HCT116 (cell line): ENCODE results near the gene ITGB6. TPM values are rescaled to one million over a fixed set of nuclear protein-coding genes. Genes with fewer than 3 reads are reported as not detected.

Experiments used
- ATAC-seq: fragments of 200-7000 bp; cut with Tn5 transposase; 2 replicates; pipeline ENCODE4 v1.9.1; 2020; ENCODE audit warnings: mild to moderate bottlenecking, moderate library complexity
- BruUV-seq: library from RNA; stranded (reverse); fragments of 400-500 nt; replicated peaks from 2 replicates; lab custom pipeline; 2021; lab: Mats Ljungman, UMichigan
- CTCF ChIA-PET: fragments of 300-600 bp; sonication (Branson Sonifier 250); formaldehyde crosslinking; loops from one replicate; lab custom pipeline; 2021; ENCODE audit warnings: antibody characterized with exemption; lab: Charles Lee
- POLR2A ChIA-PET: fragments of 300-600, 350-600 bp; sonication (Branson Sonifier 250); formaldehyde crosslinking; loops from one replicate; lab custom pipeline; 2021; ENCODE audit warnings: antibody characterized with exemption; lab: Charles Lee
- RAD21 ChIA-PET, 2 experiments: fragments of 300-600 bp; sonication (Branson Sonifier 250); formaldehyde crosslinking; loops; one replicate each; lab custom pipeline; 2023; ENCODE audit warnings: low total read pairs in 2 of 2; ENCODE audit not compliant: uncharacterized antibody in 2 of 2, unreplicated experiment in 2 of 2, low non-redundant PET in 1 of 2; lab: Charles Lee
- DNase-seq: peaks from one replicate; pipeline ENCODE4 v3.0.0-alpha.2; 2010; ENCODE audit warnings: low read depth, low spot score
- H2AFZ ChIP-seq: fragments of 200-600 bp; shearing (Covaris generic), sonication (generic); 2 replicates; pipeline ENCODE4 v1.6.1; 2017; ENCODE audit warnings: low read depth, mixed run types, mixed read lengths, antibody characterized with exemption, low read length; ENCODE audit not compliant: poor library complexity, severe bottlenecking
- H3K27ac ChIP-seq: 2 replicates; pipeline ENCODE4 v1.5.1; 2012; ENCODE audit warnings: low read depth, low read length
- H3K27me3 ChIP-seq: fragments of 200-600 bp; sonication (generic); 2 replicates; pipeline ENCODE4 v1.6.1; 2016; ENCODE audit warnings: mixed run types, low read length, mixed read lengths; ENCODE audit not compliant: insufficient read depth
- H3K36me3 ChIP-seq, 2 experiments: fragments of 200-500 bp in 1 of 2; fragments of 200-600 bp in 1 of 2; sonication (Bioruptor generic) in 1 of 2; sonication (generic) in 1 of 2; 2 replicates each; pipeline versions ENCODE4 v1.5.1 to v1.6.1; 2014 to 2016; ENCODE audit warnings: low read length in 2 of 2, inconsistent platforms in 1 of 2, mixed read lengths in 1 of 2, mixed run types in 1 of 2; ENCODE audit not compliant: insufficient read depth in 2 of 2, control insufficient read depth in 1 of 2
- H3K4me1 ChIP-seq, 2 experiments: fragments of 200-600 bp in 1 of 2; sonication (generic) in 1 of 2; 2 replicates each; pipeline versions ENCODE4 v1.5.1 to v1.6.1; 2012 to 2017; ENCODE audit warnings: low read length in 2 of 2, inconsistent platforms in 1 of 2, mild to moderate bottlenecking in 1 of 2, mixed read lengths in 1 of 2, mixed run types in 1 of 2, moderate library complexity in 1 of 2; ENCODE audit not compliant: insufficient read depth in 2 of 2, control insufficient read depth in 1 of 2
- H3K4me2 ChIP-seq: fragments of 200-600 bp; sonication (generic); 2 replicates; pipeline ENCODE4 v1.6.1; 2017; ENCODE audit warnings: mixed run types, low read length, mixed read lengths
- H3K4me3 ChIP-seq, 2 experiments: fragments of 200-600 bp in 1 of 2; sonication (generic) in 1 of 2; replicated peaks in 1 of 2; 2 replicates each; pipeline ENCODE4 v1.5.1; 2011 to 2016; ENCODE audit warnings: low read length in 2 of 2, control low read depth in 1 of 2, low read depth in 1 of 2, mild to moderate bottlenecking in 1 of 2, mixed read lengths in 1 of 2, mixed run types in 1 of 2
- H3K79me2 ChIP-seq: fragments of 200-600 bp; sonication (generic); 2 replicates; pipeline ENCODE4 v1.6.1; 2017; ENCODE audit warnings: mild to moderate bottlenecking, mixed run types, low read length, moderate library complexity, mixed read lengths; ENCODE audit not compliant: insufficient read depth
- H3K9ac ChIP-seq: fragments of 200-600 bp; sonication (generic); 2 replicates; pipeline ENCODE4 v1.6.1; 2016; ENCODE audit warnings: low read length, mixed read lengths
- H3K9me2 ChIP-seq: fragments of 200-600 bp; sonication (generic), shearing (Covaris generic); 2 replicates; pipeline ENCODE4 v1.6.1; 2017; ENCODE audit warnings: mixed run types, mild to moderate bottlenecking, moderate library complexity; ENCODE audit not compliant: insufficient read depth
- H3K9me3 ChIP-seq, 2 experiments: fragments of 200-500 bp in 1 of 2; fragments of 200-600 bp in 1 of 2; sonication (Bioruptor generic) in 1 of 2; sonication (generic) in 1 of 2; 2 replicates each; pipeline ENCODE4 v1.6.1; 2014 to 2017; ENCODE audit warnings: low read length in 2 of 2, mixed read lengths in 2 of 2, inconsistent platforms in 1 of 2, low read depth in 1 of 2, mild to moderate bottlenecking in 1 of 2, mixed run types in 1 of 2, moderate library complexity in 1 of 2; ENCODE audit not compliant: control insufficient read depth in 1 of 2, insufficient read depth in 1 of 2
- H4K20me1 ChIP-seq: fragments of 200-600 bp; sonication (generic), shearing (Covaris generic); 2 replicates; pipeline ENCODE4 v1.6.1; 2017; ENCODE audit warnings: mixed run types, mild to moderate bottlenecking, moderate library complexity; ENCODE audit not compliant: insufficient read depth
- CBX3 ChIP-seq: IDR thresholded peaks from 2 replicates; pipeline ENCODE4 v1.6.1; 2012; ENCODE audit warnings: low read depth
- CEBPB ChIP-seq: IDR thresholded peaks from 2 replicates; pipeline ENCODE4 v1.6.1; 2012; ENCODE audit warnings: low read depth
- EGR1 ChIP-seq: IDR thresholded peaks from 2 replicates; pipeline ENCODE4 v1.6.1; 2012; ENCODE audit warnings: low read depth
- ELF1 ChIP-seq: IDR thresholded peaks from 2 replicates; pipeline ENCODE4 v1.6.1; 2012; ENCODE audit warnings: low read depth, borderline replicate concordance
- EZH2phosphoT487 ChIP-seq: fragments of 200-600 bp; IDR thresholded peaks from 2 replicates; pipeline ENCODE4 v1.6.1; 2018; ENCODE audit warnings: antibody characterized with exemption, borderline replicate concordance
- FOSL1 ChIP-seq: IDR thresholded peaks from 2 replicates; pipeline ENCODE4 v1.6.1; 2012; ENCODE audit warnings: low read depth
- JUND ChIP-seq: IDR thresholded peaks from 2 replicates; pipeline ENCODE4 v1.6.1; 2012
- POLR2A ChIP-seq: IDR thresholded peaks from 2 replicates; pipeline ENCODE4 v1.7.0; 2011; ENCODE audit warnings: borderline replicate concordance; ENCODE audit not compliant: insufficient read depth, insufficient read length; ENCODE audit errors: extremely low read depth
- POLR2AphosphoS5 ChIP-seq: IDR thresholded peaks from 2 replicates; pipeline ENCODE4 v1.6.1; 2011; ENCODE audit warnings: mild to moderate bottlenecking, low read depth, low read length, moderate library complexity
- RAD21 ChIP-seq: IDR thresholded peaks from 2 replicates; pipeline ENCODE4 v1.6.1; 2012; ENCODE audit warnings: low read depth, mild to moderate bottlenecking
- SP1 ChIP-seq: IDR thresholded peaks from 2 replicates; pipeline ENCODE4 v1.6.1; 2012; ENCODE audit warnings: low read depth
- SRF ChIP-seq: IDR thresholded peaks from 2 replicates; pipeline ENCODE4 v1.6.1; 2012; ENCODE audit warnings: low read depth
- TCF7L2 ChIP-seq: IDR thresholded peaks from 2 replicates; pipeline ENCODE4 v1.7.0; 2011; ENCODE audit warnings: borderline replicate concordance, inconsistent platforms; ENCODE audit not compliant: insufficient read depth, insufficient read length; ENCODE audit errors: extremely low read depth
- ZBTB33 ChIP-seq: IDR thresholded peaks from 2 replicates; pipeline ENCODE4 v1.6.1; 2011; ENCODE audit warnings: mild to moderate bottlenecking, low read length, moderate library complexity; ENCODE audit not compliant: insufficient replicate concordance; ENCODE audit errors: extremely low read depth
- ZFX ChIP-seq: fragments of 450-650 bp; IDR thresholded peaks from 2 replicates; pipeline ENCODE4 v1.6.1; 2017
- ZNF274 ChIP-seq: fragments of 200-500 bp; sonication (Bioruptor generic); IDR thresholded peaks from 2 replicates; pipeline ENCODE4 v1.6.1; 2014; ENCODE audit warnings: mild to moderate bottlenecking, low read depth, low read length, inconsistent platforms
- intact Hi-C: fragments of 100-400 bp; cut with micrococcal nuclease; formaldehyde crosslinking; loops from 2 replicates; pipeline ENCODE4 v1.10.0; 2022
- total RNA-seq: library from RNA; stranded (reverse); gene quantifications from one replicate; pipeline ENCODE4 v1.2.1, GENCODE V29; 2021; ENCODE audit not compliant: unreplicated experiment
- TF ChIP-seq, protein P1 (sequence below), 3 experiments: fragments of 200-600 bp in 1 of 3; sonication (generic) in 1 of 3; IDR thresholded peaks in 2 of 3; conservative IDR thresholded peaks in 1 of 3; 2 replicates each; pipeline ENCODE4 v1.5.1; 2012 to 2017; ENCODE audit warnings: low read depth in 2 of 3, low read length in 2 of 3, antibody characterized with exemption in 1 of 3, borderline replicate concordance in 1 of 3, control low read depth in 1 of 3, mild to moderate bottlenecking in 1 of 3, mixed read lengths in 1 of 3, mixed run types in 1 of 3, moderate library complexity in 1 of 3; ENCODE audit not compliant: insufficient read depth in 1 of 3

ITGB6 gene
- total RNA-seq, 1 experiment from 2014 or later: 0.12 TPM

DNA sequence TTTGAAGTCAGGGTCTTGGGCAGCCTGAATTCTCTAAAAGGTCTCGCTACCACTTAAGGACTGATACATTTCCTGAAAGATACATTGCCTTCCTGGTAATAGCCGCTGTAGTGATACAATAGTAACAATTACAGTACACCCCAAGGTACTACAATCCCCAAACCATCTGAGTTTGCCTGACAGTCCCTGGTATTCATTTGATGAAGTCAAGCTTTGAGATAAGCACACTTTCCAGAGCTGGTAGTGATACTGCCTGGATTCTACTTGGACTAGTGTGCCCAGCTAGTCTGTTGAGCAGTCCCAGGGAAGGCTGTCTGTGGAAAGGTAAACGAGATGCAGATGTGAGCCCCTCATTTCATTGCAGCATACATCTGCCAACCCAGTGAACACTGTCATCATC lies 24.4 kb upstream of the ITGB6 start:
- peak overlapping the region; percentile 60 for H3K4me2 ChIP-seq
- TF ChIP-seq CEBPB (no peak), EZH2phosphoT487 (no peak)
- peak overlapping the region; percentile 44 for H3K27ac ChIP-seq
- H3K4me3 ChIP-seq: peak overlapping the region in 1 of 2 experiments; percentile 13; a peak in 1 of 4 replicates
- BruUV-seq: no TSS peak
- intact Hi-C loops: no loop called here
- ChIA-PET CTCF (interaction anchor here (2.7 kb wide), 1 partner anchor 27 kb away, joined by 8 read pairs; no protein-coding TSS in a partner anchor), RAD21 (no interaction called here), POLR2A (interaction anchor here (3.8 kb wide), 1 partner anchor 17 kb away, joined by 21 read pairs; no protein-coding TSS in a partner anchor)
- DNase-seq (no peak), ATAC-seq (peak; percentile 39)
- H3K4me1 ChIP-seq: peaks cover 54 to 100% of the 10 kb centered on the region in 2 experiments
- H3K27me3 ChIP-seq: no peaks in the 10 kb centered on the region
- no peak overlapping the region for H3K9ac ChIP-seq
- no peaks in the 10 kb centered on the region for H3K9me3 ChIP-seq
- H2AFZ ChIP-seq: no peak overlapping the region
- no peaks in the 10 kb centered on the region for H3K36me3 ChIP-seq
- H4K20me1 ChIP-seq: no peaks in the 10 kb centered on the region
- no peaks in the 10 kb centered on the region for H3K9me2 ChIP-seq
- H3K79me2 ChIP-seq: no peaks in the 10 kb centered on the region

DNA sequence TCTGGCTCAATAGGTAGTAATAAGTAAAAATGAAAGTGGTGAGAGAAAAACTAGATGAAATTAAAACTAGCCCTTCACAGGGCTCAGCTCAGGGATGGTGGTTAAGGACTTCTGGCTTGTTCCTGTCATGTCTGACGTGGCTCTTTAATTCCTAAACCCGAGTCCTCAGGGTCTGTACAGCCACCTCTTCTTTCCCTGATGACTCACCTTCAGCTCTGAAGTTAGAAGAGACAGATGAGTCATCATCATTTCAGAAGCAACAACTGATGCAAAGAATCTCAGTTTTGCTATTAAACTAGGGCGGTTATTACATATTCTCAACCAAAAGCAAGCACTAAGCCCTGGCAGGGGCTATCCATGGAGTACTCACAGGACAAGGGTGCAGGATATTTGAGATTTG lies 24.0 kb upstream of the ITGB6 start:
- no peaks in the 10 kb centered on the region for H4K20me1 ChIP-seq
- peak overlapping the region; percentile 60 for H3K4me2 ChIP-seq
- intact Hi-C loops: no loop called here
- H3K4me3 ChIP-seq: peak overlapping the region in 1 of 2 experiments; percentile 13; a peak in 1 of 4 replicates
- H3K9me2 ChIP-seq: no peaks in the 10 kb centered on the region
- POLR2A ChIA-PET: interaction anchor here (3.8 kb wide), 1 partner anchor 17 kb away, joined by 21 read pairs; no protein-coding TSS in a partner anchor
- DNase-seq (peak; percentile 84), ATAC-seq (peak; percentile 85)
- H3K9me3 ChIP-seq: no peaks in the 10 kb centered on the region
- peak overlapping the region; percentile 28 for H2AFZ ChIP-seq
- CTCF ChIA-PET: interaction anchor here (2.7 kb wide), 1 partner anchor 28 kb away, joined by 8 read pairs; no protein-coding TSS in a partner anchor
- RAD21 ChIA-PET: no interaction called here
- H3K27me3 ChIP-seq: no peaks in the 10 kb centered on the region
- peak overlapping the region; percentile 44 for H3K27ac ChIP-seq
- BruUV-seq: no TSS peak
- H3K9ac ChIP-seq: no peak overlapping the region
- H3K4me1 ChIP-seq: peaks cover 50 to 97% of the 10 kb centered on the region in 2 experiments
- H3K79me2 ChIP-seq: no peaks in the 10 kb centered on the region
- no peaks in the 10 kb centered on the region for H3K36me3 ChIP-seq
- TF ChIP-seq POLR2A (no peak), SP1 (peak; percentile 88), TCF7L2 (peak; percentile 66), POLR2AphosphoS5 (peak; percentile 61; the same call in 1 of the 2 replicates), ZNF274 (no peak), ZBTB33 (no peak), SRF (0 out of 2 replicates have a peak, but pooled peaks have one; percentile 49), CEBPB (peak; percentile 73), FOSL1 (peak; percentile 99), JUND (peak; percentile 100), EGR1 (no peak), ELF1 (no peak), RAD21 (peak; percentile 22; the same call in 1 of the 2 replicates), CBX3 (peak; percentile 85; the same call in 1 of the 2 replicates), EZH2phosphoT487 (no peak), ZFX (no peak)
- TF ChIP-seq, protein P1, sequence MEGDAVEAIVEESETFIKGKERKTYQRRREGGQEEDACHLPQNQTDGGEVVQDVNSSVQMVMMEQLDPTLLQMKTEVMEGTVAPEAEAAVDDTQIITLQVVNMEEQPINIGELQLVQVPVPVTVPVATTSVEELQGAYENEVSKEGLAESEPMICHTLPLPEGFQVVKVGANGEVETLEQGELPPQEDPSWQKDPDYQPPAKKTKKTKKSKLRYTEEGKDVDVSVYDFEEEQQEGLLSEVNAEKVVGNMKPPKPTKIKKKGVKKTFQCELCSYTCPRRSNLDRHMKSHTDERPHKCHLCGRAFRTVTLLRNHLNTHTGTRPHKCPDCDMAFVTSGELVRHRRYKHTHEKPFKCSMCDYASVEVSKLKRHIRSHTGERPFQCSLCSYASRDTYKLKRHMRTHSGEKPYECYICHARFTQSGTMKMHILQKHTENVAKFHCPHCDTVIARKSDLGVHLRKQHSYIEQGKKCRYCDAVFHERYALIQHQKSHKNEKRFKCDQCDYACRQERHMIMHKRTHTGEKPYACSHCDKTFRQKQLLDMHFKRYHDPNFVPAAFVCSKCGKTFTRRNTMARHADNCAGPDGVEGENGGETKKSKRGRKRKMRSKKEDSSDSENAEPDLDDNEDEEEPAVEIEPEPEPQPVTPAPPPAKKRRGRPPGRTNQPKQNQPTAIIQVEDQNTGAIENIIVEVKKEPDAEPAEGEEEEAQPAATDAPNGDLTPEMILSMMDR (IDR thresholded peaks at IDR 0.05 in 2 of 3, conservative IDR thresholded peaks at IDR 0.05 in 1 of 3; ENCODE audit: borderline replicate concordance in 1 of 3, insufficient read depth in 1 of 3, low read depth in 2 of 3, low read length in 2 of 3): no peak
